PC-3 (cell line): ENCODE results near the gene CHAF1A. TPM values are rescaled to one million over a fixed set of nuclear protein-coding genes. Genes with fewer than 3 reads are reported as not detected.

Experiments
- ATAC-seq: fragments of 200-7000 bp; cut with Tn5 transposase; 2 replicates; pipeline ENCODE4 v1.9.1; 2020; ENCODE audit warnings: mild to moderate bottlenecking, moderate library complexity
- BruUV-seq: library from RNA; stranded (reverse); fragments of 400-500 nt; replicated peaks from 2 replicates; lab custom pipeline; 2021; lab: Mats Ljungman, UMichigan
- CTCF ChIA-PET: fragments of 300-600 bp; sonication (Branson Sonifier 250); formaldehyde crosslinking; loops from one replicate; lab custom pipeline; 2022; ENCODE audit warnings: antibody characterized with exemption; lab: Charles Lee
- POLR2A ChIA-PET: fragments of 300-600 bp; sonication (Branson Sonifier 250); formaldehyde crosslinking; loops from one replicate; lab custom pipeline; 2022; ENCODE audit warnings: antibody characterized with exemption; ENCODE audit not compliant: unreplicated experiment; lab: Charles Lee
- DNase-seq: peaks from one replicate; pipeline ENCODE4 v3.0.0-alpha.2; 2015
- H2AFZ ChIP-seq: fragments of 300-600 bp; sonication (generic); 2 replicates; pipeline ENCODE4 v1.6.0; 2016; ENCODE audit warnings: antibody characterized with exemption, low read length
- H3F3A ChIP-seq: fragments of 300-600 bp; sonication (generic); one replicate; pipeline ENCODE4 v1.6.0; 2017; ENCODE audit warnings: antibody characterized with exemption, low read length, control low read depth, mild to moderate bottlenecking; ENCODE audit not compliant: unreplicated experiment
- H3K27ac ChIP-seq: fragments of 300-600 bp; sonication (generic); 2 replicates; pipeline ENCODE4 v1.5.1; 2016; ENCODE audit warnings: mild to moderate bottlenecking, low read length
- H3K27me3 ChIP-seq: fragments of 300-600 bp; sonication (generic); 2 replicates; pipeline ENCODE4 v1.6.1; 2016; ENCODE audit warnings: low read length, mixed read lengths
- H3K36me3 ChIP-seq: fragments of 300-600 bp; sonication (generic); 2 replicates; pipeline ENCODE4 v1.6.1; 2016; ENCODE audit warnings: low read depth, mixed run types, low read length, mixed read lengths
- H3K4me1 ChIP-seq: fragments of 300-600 bp; sonication (generic); 2 replicates; pipeline ENCODE4 v1.5.1; 2016; ENCODE audit warnings: low read length; ENCODE audit not compliant: insufficient read depth
- H3K4me2 ChIP-seq: fragments of 300-600 bp; sonication (generic); 2 replicates; pipeline ENCODE4 v1.6.0; 2016; ENCODE audit warnings: low read length
- H3K4me3 ChIP-seq: fragments of 300-600 bp; sonication (generic); 2 replicates; pipeline ENCODE4 v1.5.1; 2016; ENCODE audit warnings: mild to moderate bottlenecking, low read length, mixed read lengths
- H3K79me2 ChIP-seq: fragments of 300-600 bp; sonication (generic); 2 replicates; pipeline ENCODE4 v1.6.1; 2017; ENCODE audit warnings: low read length, mixed read lengths
- H3K9ac ChIP-seq: fragments of 300-600 bp; sonication (generic); 2 replicates; pipeline ENCODE4 v1.6.0; 2016; ENCODE audit warnings: mild to moderate bottlenecking, low read length
- H3K9me2 ChIP-seq: fragments of 300-600 bp; sonication (generic); replicated peaks from 2 replicates; pipeline ENCODE4 v1.6.1; 2016; ENCODE audit warnings: mixed run types, low read length, mixed read lengths
- H3K9me3 ChIP-seq: fragments of 300-600 bp; sonication (generic); 2 replicates; pipeline ENCODE4 v1.6.1; 2016; ENCODE audit warnings: low read length, mixed read lengths
- H4K20me1 ChIP-seq: fragments of 300-600 bp; sonication (generic); 2 replicates; pipeline ENCODE4 v1.6.1; 2016; ENCODE audit warnings: low read length, mixed read lengths
- EZH2 ChIP-seq: fragments of 300-600 bp; sonication (generic); IDR thresholded peaks from one replicate; pipeline ENCODE4 v1.6.1; 2017; ENCODE audit warnings: antibody characterized with exemption, mild to moderate bottlenecking, low read length; ENCODE audit not compliant: unreplicated experiment
- EZH2phosphoT487 ChIP-seq: fragments of 300-600 bp; sonication (generic); IDR thresholded peaks from 2 replicates; pipeline ENCODE4 v1.6.1; 2018; ENCODE audit warnings: mild to moderate bottlenecking, antibody characterized with exemption, low read length, borderline replicate concordance
- intact Hi-C: fragments of 100-400 bp; cut with micrococcal nuclease; formaldehyde crosslinking; loops from 2 replicates; pipeline ENCODE4 v1.9.0; 2023
- total RNA-seq: library from RNA; depleted of rRNA; stranded (reverse); fragments of >200 nt; gene quantifications from 2 replicates; pipeline ENCODE4 v1.2.3, GENCODE V29; 2014
- TF ChIP-seq, protein P1 (sequence below): fragments of 300-600 bp; sonication (generic); conservative IDR thresholded peaks from 2 replicates; pipeline ENCODE4 v1.5.1; 2017; ENCODE audit warnings: antibody characterized with exemption, low read depth, mild to moderate bottlenecking, low read length

Gene CHAF1A
- total RNA-seq, 1 experiment from 2014 or later, result 48.9 TPM

DNA sequence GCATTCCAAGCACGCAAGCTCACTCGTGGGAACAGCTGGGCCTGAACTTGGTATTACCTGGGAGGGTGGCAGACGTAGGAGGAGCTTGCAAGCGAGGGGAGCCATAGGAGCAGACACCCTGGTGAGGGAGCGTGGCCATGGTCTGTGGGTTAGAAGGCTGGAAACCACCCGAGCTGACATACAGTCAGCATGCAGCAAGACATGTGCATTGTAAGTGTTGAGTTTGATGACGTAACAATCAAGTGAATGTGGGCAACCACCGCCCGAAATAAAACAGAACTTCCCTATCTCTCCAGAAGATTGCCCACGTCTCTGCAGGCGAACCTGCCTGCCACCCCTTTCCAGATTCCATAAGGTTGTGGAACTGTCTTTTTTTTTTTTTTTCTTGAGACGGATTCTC lies 28.3 kb downstream of the CHAF1A start:
- intact Hi-C loops, result no loop called here
- Histone ChIP-seq H3K9ac (no peak overlapping the region), H4K20me1 (no peaks in the 10 kb centered on the region), H3K4me2 (no peak overlapping the region), H3K9me3 (no peaks in the 10 kb centered on the region), H3K4me3 (no peak overlapping the region), H3F3A (no peaks in the 10 kb centered on the region), H3K79me2 (no peaks in the 10 kb centered on the region), H3K27ac (no peak overlapping the region), H3K9me2 (no peaks in the 10 kb centered on the region), H3K36me3 (peaks cover 4% of the 10 kb centered on the region; the same call in 1 of the 2 replicates), H2AFZ (no peak overlapping the region), H3K27me3 (no peaks in the 10 kb centered on the region), H3K4me1 (no peaks in the 10 kb centered on the region)
- no TSS peak for BruUV-seq
- POLR2A ChIA-PET, result no interaction called here
- no peak for DNase-seq
- ATAC-seq, result no peak
- CTCF ChIA-PET, result no interaction called here
- TF ChIP-seq EZH2phosphoT487 (no peak), EZH2 (no peak)
- TF ChIP-seq, protein P1, sequence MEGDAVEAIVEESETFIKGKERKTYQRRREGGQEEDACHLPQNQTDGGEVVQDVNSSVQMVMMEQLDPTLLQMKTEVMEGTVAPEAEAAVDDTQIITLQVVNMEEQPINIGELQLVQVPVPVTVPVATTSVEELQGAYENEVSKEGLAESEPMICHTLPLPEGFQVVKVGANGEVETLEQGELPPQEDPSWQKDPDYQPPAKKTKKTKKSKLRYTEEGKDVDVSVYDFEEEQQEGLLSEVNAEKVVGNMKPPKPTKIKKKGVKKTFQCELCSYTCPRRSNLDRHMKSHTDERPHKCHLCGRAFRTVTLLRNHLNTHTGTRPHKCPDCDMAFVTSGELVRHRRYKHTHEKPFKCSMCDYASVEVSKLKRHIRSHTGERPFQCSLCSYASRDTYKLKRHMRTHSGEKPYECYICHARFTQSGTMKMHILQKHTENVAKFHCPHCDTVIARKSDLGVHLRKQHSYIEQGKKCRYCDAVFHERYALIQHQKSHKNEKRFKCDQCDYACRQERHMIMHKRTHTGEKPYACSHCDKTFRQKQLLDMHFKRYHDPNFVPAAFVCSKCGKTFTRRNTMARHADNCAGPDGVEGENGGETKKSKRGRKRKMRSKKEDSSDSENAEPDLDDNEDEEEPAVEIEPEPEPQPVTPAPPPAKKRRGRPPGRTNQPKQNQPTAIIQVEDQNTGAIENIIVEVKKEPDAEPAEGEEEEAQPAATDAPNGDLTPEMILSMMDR, result no peak

DNA sequence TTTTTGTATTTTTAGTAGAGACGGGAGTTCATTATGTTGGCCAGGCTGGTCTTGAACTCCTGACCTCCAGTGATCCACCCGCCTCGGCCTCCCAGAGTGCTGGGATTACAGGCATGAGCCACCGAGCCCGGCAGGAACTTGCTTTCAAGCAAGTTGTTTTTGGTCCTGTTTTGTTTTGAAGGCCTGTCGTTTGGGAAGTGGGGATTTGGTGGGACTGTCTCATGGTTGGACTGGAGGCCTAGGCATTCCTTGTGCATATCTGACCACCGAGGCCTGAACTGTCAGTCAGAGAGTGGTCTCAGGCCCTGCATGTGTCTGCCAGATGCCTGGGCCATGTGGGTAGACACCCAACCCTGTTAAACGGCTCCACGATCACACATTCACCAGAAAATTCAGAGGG lies 28.9 kb downstream of the CHAF1A start:
- CTCF ChIA-PET, result no interaction called here
- Histone ChIP-seq H3F3A (no peaks in the 10 kb centered on the region), H3K9ac (no peak overlapping the region), H3K4me2 (no peak overlapping the region), H2AFZ (no peak overlapping the region), H3K27me3 (no peaks in the 10 kb centered on the region), H4K20me1 (no peaks in the 10 kb centered on the region), H3K9me3 (no peaks in the 10 kb centered on the region), H3K4me1 (no peaks in the 10 kb centered on the region), H3K79me2 (no peaks in the 10 kb centered on the region), H3K36me3 (peaks cover 4% of the 10 kb centered on the region; the same call in 1 of the 2 replicates), H3K27ac (no peak overlapping the region), H3K4me3 (no peak overlapping the region), H3K9me2 (no peaks in the 10 kb centered on the region)
- intact Hi-C loops, result no loop called here
- DNase-seq, result no peak
- POLR2A ChIA-PET, result no interaction called here
- TF ChIP-seq EZH2 (no peak), EZH2phosphoT487 (no peak)
- TF ChIP-seq, protein P1, result no peak
- no TSS peak for BruUV-seq
- no peak for ATAC-seq

DNA sequence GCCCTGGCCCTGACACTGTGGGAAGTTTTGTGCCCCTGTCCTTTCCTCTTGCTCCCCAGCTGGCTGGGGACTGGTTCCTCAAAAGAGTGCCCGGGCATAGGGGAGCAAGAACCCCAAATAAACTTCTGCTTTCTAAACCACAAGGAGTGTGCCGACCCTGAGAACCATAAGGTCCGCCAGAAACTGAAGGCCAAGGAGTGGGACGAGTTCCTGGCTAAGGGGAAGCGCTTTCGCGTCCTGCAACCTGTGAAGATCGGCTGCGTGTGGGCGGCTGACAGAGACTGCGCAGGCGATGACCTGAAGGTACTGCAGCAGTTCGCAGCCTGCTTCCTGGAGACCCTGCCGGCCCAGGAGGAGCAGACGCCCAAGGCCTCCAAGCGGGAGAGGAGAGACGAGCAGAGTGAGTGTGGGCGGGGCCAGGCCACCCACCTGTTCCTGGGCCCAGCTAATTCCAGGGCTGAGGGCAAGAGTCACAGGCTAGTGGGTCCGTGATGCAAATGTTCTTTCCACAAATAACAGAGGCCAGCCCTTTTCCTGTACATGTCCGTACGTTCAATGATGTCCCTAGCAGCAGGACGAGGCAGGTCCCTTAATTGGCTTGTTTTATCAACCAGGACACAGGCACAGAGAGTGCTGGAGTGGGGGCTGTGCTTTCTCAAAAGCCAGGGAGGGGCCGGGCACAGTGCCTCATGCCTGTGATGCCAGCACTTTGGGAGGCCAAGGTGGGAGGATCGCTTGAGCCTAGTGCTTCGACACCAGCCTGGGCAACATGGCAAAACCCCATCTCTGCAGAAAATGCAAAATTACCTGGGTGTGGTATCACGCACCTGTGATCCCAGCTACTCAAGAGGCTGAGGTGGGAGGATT lies 29.6 kb downstream of the CHAF1A start:
- BruUV-seq, result no TSS peak
- TF ChIP-seq EZH2phosphoT487 (no peak), EZH2 (no peak)
- TF ChIP-seq, protein P1, result no peak
- no peak overlapping the region for H3K27ac ChIP-seq
- H2AFZ ChIP-seq, result no peak overlapping the region
- H3K9ac ChIP-seq, result no peak overlapping the region
- H4K20me1 ChIP-seq, result no peaks in the 10 kb centered on the region
- no peak overlapping the region for H3K4me2 ChIP-seq
- ChIA-PET CTCF (no interaction called here), POLR2A (no interaction called here)
- H3K9me2 ChIP-seq, result no peaks in the 10 kb centered on the region
- intact Hi-C loops, result no loop called here
- H3K4me3 ChIP-seq, result no peak overlapping the region
- ATAC-seq (no peak), DNase-seq (no peak)
- H3K27me3 ChIP-seq, result no peaks in the 10 kb centered on the region
- H3K79me2 ChIP-seq, result no peaks in the 10 kb centered on the region
- no peaks in the 10 kb centered on the region for H3K9me3 ChIP-seq
- H3K4me1 ChIP-seq, result no peaks in the 10 kb centered on the region
- peaks cover 4% of the 10 kb centered on the region; the same call in 1 of the 2 replicates for H3K36me3 ChIP-seq
- H3F3A ChIP-seq, result no peaks in the 10 kb centered on the region
